Measurements from ENCODE around the gene IL1A.

Gene IL1A

GRCh38 chr2:112805542-112805941 lies 21.2 kb upstream of the IL1A start:
- Histone ChIP-seq H3K36me3 (ENCODE audit: control insufficient read depth, insufficient read depth, low read length) (no peaks in the 10 kb centered on the region), H3K9me3 (ENCODE audit: control insufficient read depth, insufficient read depth, low read length) (no peaks in the 10 kb centered on the region), H3K27me3 (ENCODE audit: control insufficient read depth, insufficient read depth, low read length) (no peaks in the 10 kb centered on the region), H3K4me3 (ENCODE audit: low read length) (no peak overlapping the region), H3K4me1 (ENCODE audit: control insufficient read depth, insufficient read depth, low read length) (no peaks in the 10 kb centered on the region), H3K27ac (ENCODE audit: low read length) (no peak overlapping the region)
- WGBS (ENCODE audit: insufficient coverage, insufficient read length): no CpG with 5 or more reads among the region's 11 CpGs
- no peak for DNase-seq (ENCODE audit: low read depth, low spot score)

- DNase-seq (ENCODE audit: low read depth, low spot score): no peak
- Histone ChIP-seq H3K36me3 (ENCODE audit: control insufficient read depth, insufficient read depth, low read length) (no peaks in the 10 kb centered on the region), H3K4me3 (ENCODE audit: low read length) (no peak overlapping the region), H3K9me3 (ENCODE audit: control insufficient read depth, insufficient read depth, low read length) (no peaks in the 10 kb centered on the region), H3K4me1 (ENCODE audit: control insufficient read depth, insufficient read depth, low read length) (no peaks in the 10 kb centered on the region), H3K27ac (ENCODE audit: low read length) (no peak overlapping the region), H3K27me3 (ENCODE audit: control insufficient read depth, insufficient read depth, low read length) (no peaks in the 10 kb centered on the region)
- no CpG with 5 or more reads among the region's 5 CpGs for WGBS (ENCODE audit: insufficient coverage, insufficient read length)
These were observed 19.6 kb upstream of the IL1A start for GRCh38 chr2:112803691-112804521.

GRCh38 chr2:112800881-112801583 lies 16.7 kb upstream of the IL1A start:
- Histone ChIP-seq H3K4me3 (ENCODE audit: low read length) (no peak overlapping the region), H3K27ac (ENCODE audit: low read length) (no peak overlapping the region), H3K4me1 (ENCODE audit: control insufficient read depth, insufficient read depth, low read length) (no peaks in the 10 kb centered on the region), H3K27me3 (ENCODE audit: control insufficient read depth, insufficient read depth, low read length) (no peaks in the 10 kb centered on the region), H3K9me3 (ENCODE audit: control insufficient read depth, insufficient read depth, low read length) (no peaks in the 10 kb centered on the region), H3K36me3 (ENCODE audit: control insufficient read depth, insufficient read depth, low read length) (no peaks in the 10 kb centered on the region)
- no CpG with 5 or more reads among the region's 4 CpGs for WGBS (ENCODE audit: insufficient coverage, insufficient read length)
- DNase-seq (ENCODE audit: low read depth, low spot score): no peak

- no peak overlapping the region for H3K27ac ChIP-seq (ENCODE audit: low read length)
- no CpG with 5 or more reads among the region's 8 CpGs for WGBS (ENCODE audit: insufficient coverage, insufficient read length)
- no peaks in the 10 kb centered on the region for H3K27me3 ChIP-seq (ENCODE audit: control insufficient read depth, insufficient read depth, low read length)
- DNase-seq (ENCODE audit: low read depth, low spot score): no peak
- 0 out of 2 replicates have a peak, but pooled peaks cover 1% of the 10 kb centered on the region for H3K4me1 ChIP-seq (ENCODE audit: control insufficient read depth, insufficient read depth, low read length)
- no peaks in the 10 kb centered on the region for H3K36me3 ChIP-seq (ENCODE audit: control insufficient read depth, insufficient read depth, low read length)
- H3K9me3 ChIP-seq (ENCODE audit: control insufficient read depth, insufficient read depth, low read length): no peaks in the 10 kb centered on the region
- H3K4me3 ChIP-seq (ENCODE audit: low read length): no peak overlapping the region
These were observed 15.0 kb upstream of the IL1A start for GRCh38 chr2:112798979-112799975.

- DNase-seq (ENCODE audit: low read depth, low spot score): no peak
- Histone ChIP-seq H3K27ac (ENCODE audit: low read length) (no peak overlapping the region), H3K4me3 (ENCODE audit: low read length) (no peak overlapping the region), H3K9me3 (ENCODE audit: control insufficient read depth, insufficient read depth, low read length) (no peaks in the 10 kb centered on the region), H3K27me3 (ENCODE audit: control insufficient read depth, insufficient read depth, low read length) (no peaks in the 10 kb centered on the region), H3K36me3 (ENCODE audit: control insufficient read depth, insufficient read depth, low read length) (no peaks in the 10 kb centered on the region), H3K4me1 (ENCODE audit: control insufficient read depth, insufficient read depth, low read length) (peaks cover 3% of the 10 kb centered on the region; the same call in 1 of the 2 replicates)
- WGBS (ENCODE audit: insufficient coverage, insufficient read length): no CpG with 5 or more reads among the region's 1 CpG
These were observed 12.2 kb upstream of the IL1A start for GRCh38 chr2:112796486-112796885.

GRCh38 chr2:112795774-112796173 lies 11.5 kb upstream of the IL1A start:
- no peaks in the 10 kb centered on the region for H3K9me3 ChIP-seq (ENCODE audit: control insufficient read depth, insufficient read depth, low read length)
- no peak overlapping the region for H3K27ac ChIP-seq (ENCODE audit: low read length)
- H3K4me1 ChIP-seq (ENCODE audit: control insufficient read depth, insufficient read depth, low read length): peaks cover 4% of the 10 kb centered on the region; the same call in 1 of the 2 replicates
- no peak overlapping the region for H3K4me3 ChIP-seq (ENCODE audit: low read length)
- DNase-seq (ENCODE audit: low read depth, low spot score): no peak
- no peaks in the 10 kb centered on the region for H3K36me3 ChIP-seq (ENCODE audit: control insufficient read depth, insufficient read depth, low read length)
- no CpG with 5 or more reads among the region's 1 CpG for WGBS (ENCODE audit: insufficient coverage, insufficient read length)
- no peaks in the 10 kb centered on the region for H3K27me3 ChIP-seq (ENCODE audit: control insufficient read depth, insufficient read depth, low read length)

- Histone ChIP-seq H3K4me1 (ENCODE audit: control insufficient read depth, insufficient read depth, low read length) (peaks cover 4% of the 10 kb centered on the region; the same call in 1 of the 2 replicates), H3K36me3 (ENCODE audit: control insufficient read depth, insufficient read depth, low read length) (no peaks in the 10 kb centered on the region), H3K27ac (ENCODE audit: low read length) (no peak overlapping the region), H3K9me3 (ENCODE audit: control insufficient read depth, insufficient read depth, low read length) (no peaks in the 10 kb centered on the region), H3K4me3 (ENCODE audit: low read length) (no peak overlapping the region), H3K27me3 (ENCODE audit: control insufficient read depth, insufficient read depth, low read length) (no peaks in the 10 kb centered on the region)
- DNase-seq (ENCODE audit: low read depth, low spot score): no peak
- WGBS (ENCODE audit: insufficient coverage, insufficient read length): no CpG with 5 or more reads among the region's 3 CpGs
These were observed 10.5 kb upstream of the IL1A start for GRCh38 chr2:112794841-112795240.

- no peaks in the 10 kb centered on the region for H3K9me3 ChIP-seq (ENCODE audit: control insufficient read depth, insufficient read depth, low read length)
- no CpG with 5 or more reads among the region's 5 CpGs for WGBS (ENCODE audit: insufficient coverage, insufficient read length)
- H3K27me3 ChIP-seq (ENCODE audit: control insufficient read depth, insufficient read depth, low read length): no peaks in the 10 kb centered on the region
- H3K27ac ChIP-seq (ENCODE audit: low read length): no peak overlapping the region
- DNase-seq (ENCODE audit: low read depth, low spot score): no peak
- peaks cover 4% of the 10 kb centered on the region; the same call in 1 of the 2 replicates for H3K4me1 ChIP-seq (ENCODE audit: control insufficient read depth, insufficient read depth, low read length)
- H3K36me3 ChIP-seq (ENCODE audit: control insufficient read depth, insufficient read depth, low read length): no peaks in the 10 kb centered on the region
- H3K4me3 ChIP-seq (ENCODE audit: low read length): no peak overlapping the region
These were observed 9.9 kb upstream of the IL1A start for GRCh38 chr2:112794131-112794733.

- WGBS (ENCODE audit: insufficient coverage, insufficient read length): no CpG with 5 or more reads among the region's 3 CpGs
- H3K4me1 ChIP-seq (ENCODE audit: control insufficient read depth, insufficient read depth, low read length): peaks cover 4% of the 10 kb centered on the region; the same call in 1 of the 2 replicates
- H3K27me3 ChIP-seq (ENCODE audit: control insufficient read depth, insufficient read depth, low read length): no peaks in the 10 kb centered on the region
- no peak overlapping the region for H3K4me3 ChIP-seq (ENCODE audit: low read length)
- no peaks in the 10 kb centered on the region for H3K9me3 ChIP-seq (ENCODE audit: control insufficient read depth, insufficient read depth, low read length)
- H3K27ac ChIP-seq (ENCODE audit: low read length): no peak overlapping the region
- H3K36me3 ChIP-seq (ENCODE audit: control insufficient read depth, insufficient read depth, low read length): no peaks in the 10 kb centered on the region
- DNase-seq (ENCODE audit: low read depth, low spot score): no peak
These were observed 9.2 kb upstream of the IL1A start for GRCh38 chr2:112793449-112793978.

Measured in iPS DF 6.9 (cell line).